IMR-90 (cell line): ENCODE results near the gene NDUFS5. TPM values are rescaled to one million over a fixed set of nuclear protein-coding genes. Genes with fewer than 3 reads are reported as not detected.

Experiments used
- ATAC-seq: fragments of 200-7000 bp; cut with Tn5 transposase; 2 replicates; pipeline ENCODE4 v1.9.1; 2020; ENCODE audit warnings: low read depth, mild to moderate bottlenecking, moderate library complexity
- BruUV-seq: library from RNA; stranded (reverse); fragments of 400-500 nt; replicated peaks from 2 replicates; lab custom pipeline; 2021; lab: Mats Ljungman, UMichigan
- CTCF ChIA-PET: fragments of 300-600 bp; formaldehyde crosslinking; extraction: SDS; loops from one replicate; lab custom pipeline; 2021; ENCODE audit warnings: antibody characterized with exemption; lab: Yijun Ruan, JAX
- POLR2A ChIA-PET: fragments of 300-600 bp; sonication (Branson Sonifier 250); formaldehyde crosslinking; loops from one replicate; lab custom pipeline; 2022; ENCODE audit warnings: antibody characterized with exemption; ENCODE audit not compliant: unreplicated experiment; lab: Charles Lee
- DNase-seq: peaks from one replicate; pipeline ENCODE4 v3.0.0; 2013
- H2AFZ ChIP-seq: replicated peaks from 2 replicates; pipeline ENCODE3; 2013; ENCODE audit warnings: low read length, mild to moderate bottlenecking; ENCODE audit not compliant: poor library complexity
- H2AK5ac ChIP-seq: 2 replicates; pipeline ENCODE4 v1.6.1; 2013; ENCODE audit warnings: low read depth, low read length, inconsistent platforms
- H2AK9ac ChIP-seq: replicated peaks from 2 replicates; pipeline ENCODE3; 2013; ENCODE audit warnings: mild to moderate bottlenecking, low read depth, low read length, moderate library complexity; ENCODE audit not compliant: poor library complexity
- H2BK120ac ChIP-seq: 2 replicates; pipeline ENCODE4 v1.6.1; 2013; ENCODE audit warnings: low read depth, low read length, inconsistent platforms
- H2BK15ac ChIP-seq: 3 replicates; pipeline ENCODE4 v1.6.1; 2013; ENCODE audit warnings: low read depth, low read length, inconsistent platforms
- H2BK20ac ChIP-seq: 2 replicates; pipeline ENCODE4 v1.6.1; 2013; ENCODE audit warnings: low read depth, mild to moderate bottlenecking, inconsistent platforms, low read length, moderate library complexity
- H2BK5ac ChIP-seq: 2 replicates; pipeline ENCODE4 v1.6.1; 2013; ENCODE audit warnings: mild to moderate bottlenecking, low read depth, low read length, inconsistent platforms; ENCODE audit not compliant: poor library complexity, severe bottlenecking
- H3K14ac ChIP-seq: replicated peaks from 2 replicates; pipeline ENCODE4 v1.6.1; 2013; ENCODE audit warnings: low read depth, low read length, inconsistent platforms
- H3K18ac ChIP-seq: 2 replicates; pipeline ENCODE4 v1.6.1; 2013; ENCODE audit warnings: low read depth, low read length, control low read depth
- H3K23ac ChIP-seq: 2 replicates; pipeline ENCODE4 v1.6.1; 2013; ENCODE audit warnings: low read depth, low read length, inconsistent platforms
- H3K27ac ChIP-seq: 2 replicates; pipeline ENCODE4 v1.5.1; 2013; ENCODE audit warnings: mild to moderate bottlenecking, control low read depth, low read length; ENCODE audit not compliant: insufficient read depth
- H3K27me3 ChIP-seq: 2 replicates; pipeline ENCODE4 v1.6.1; 2013; ENCODE audit warnings: low read length; ENCODE audit not compliant: control insufficient read depth, insufficient read depth
- H3K36me3 ChIP-seq: 2 replicates; pipeline ENCODE4 v1.6.1; 2013; ENCODE audit warnings: low read length, mixed read lengths; ENCODE audit not compliant: control insufficient read depth, insufficient read depth
- H3K4ac ChIP-seq: 2 replicates; pipeline ENCODE4 v1.6.1; 2013; ENCODE audit warnings: low read depth, low read length, inconsistent platforms
- H3K4me1 ChIP-seq: 2 replicates; pipeline ENCODE4 v1.6.1; 2013; ENCODE audit warnings: low read length, mixed read lengths; ENCODE audit not compliant: control insufficient read depth, insufficient read depth
- H3K4me2 ChIP-seq: 2 replicates; pipeline ENCODE4 v1.6.1; 2013; ENCODE audit warnings: low read depth, mild to moderate bottlenecking, control low read depth, low read length, moderate library complexity
- H3K4me3 ChIP-seq: 2 replicates; pipeline ENCODE4 v1.5.1; 2013; ENCODE audit warnings: low read depth, mild to moderate bottlenecking, control low read depth, low read length, moderate library complexity; ENCODE audit not compliant: insufficient read depth
- H3K56ac ChIP-seq: 2 replicates; pipeline ENCODE4 v1.6.1; 2013; ENCODE audit warnings: low read length, inconsistent platforms; ENCODE audit not compliant: insufficient read depth; ENCODE audit errors: extremely low read depth
- H3K79me1 ChIP-seq, 2 experiments: 2 replicates each; pipeline ENCODE4 v1.6.1; 2013; ENCODE audit warnings: low read length in 2 of 2, inconsistent platforms in 1 of 2, low read depth in 1 of 2
- H3K9ac ChIP-seq: 2 replicates; pipeline ENCODE4 v1.6.1; 2013; ENCODE audit warnings: low read depth, low read length, control low read depth
- H3K9me1 ChIP-seq: 2 replicates; pipeline ENCODE4 v1.6.1; 2013; ENCODE audit warnings: low read length, inconsistent platforms; ENCODE audit not compliant: insufficient read depth
- H3K9me3 ChIP-seq: 2 replicates; pipeline ENCODE4 v1.6.1; 2013; ENCODE audit warnings: low read length; ENCODE audit not compliant: control insufficient read depth, insufficient read depth
- H4K20me1 ChIP-seq: 2 replicates; pipeline ENCODE4 v1.6.1; 2013; ENCODE audit warnings: low read length, inconsistent platforms; ENCODE audit not compliant: insufficient read depth
- H4K5ac ChIP-seq: 2 replicates; pipeline ENCODE4 v1.6.1; 2013; ENCODE audit warnings: mild to moderate bottlenecking, low read depth, low read length, control low read depth
- H4K8ac ChIP-seq, 2 experiments: 2 replicates each; pipeline ENCODE4 v1.6.1; 2013; ENCODE audit warnings: low read depth in 2 of 2, low read length in 2 of 2, control low read depth in 1 of 2, inconsistent platforms in 1 of 2
- H4K91ac ChIP-seq: 2 replicates; pipeline ENCODE4 v1.6.1; 2013; ENCODE audit warnings: low read depth, low read length, inconsistent platforms; ENCODE audit not compliant: insufficient read depth
- BHLHE40 ChIP-seq: fragments of 150-350 bp; IDR thresholded peaks from 2 replicates; pipeline ENCODE4 v1.6.1; 2016; ENCODE audit warnings: mild to moderate bottlenecking, low read depth, low read length
- CEBPB ChIP-seq: IDR thresholded peaks from 2 replicates; pipeline ENCODE4 v1.6.1; 2012; ENCODE audit warnings: low read depth, low read length, improper control_type of control experiment
- CHD1 ChIP-seq: IDR thresholded peaks from 2 replicates; pipeline ENCODE4 v1.6.1; 2012; ENCODE audit warnings: low read depth, low read length, improper control_type of control experiment
- FOS ChIP-seq: fragments of 150-350 bp; IDR thresholded peaks from 2 replicates; pipeline ENCODE4 v1.6.1; 2016; ENCODE audit warnings: low read depth, low read length
- MAFK ChIP-seq: IDR thresholded peaks from 2 replicates; pipeline ENCODE4 v1.6.1; 2012; ENCODE audit warnings: low read depth, low read length, improper control_type of control experiment
- MAZ ChIP-seq: IDR thresholded peaks from 2 replicates; pipeline ENCODE4 v1.6.1; 2012; ENCODE audit warnings: low read depth, mild to moderate bottlenecking, low read length, improper control_type of control experiment, moderate library complexity, borderline replicate concordance
- MXI1 ChIP-seq: IDR thresholded peaks from 2 replicates; pipeline ENCODE4 v1.6.1; 2012; ENCODE audit warnings: low read depth, mild to moderate bottlenecking, low read length, moderate library complexity, borderline replicate concordance
- NFE2L2 ChIP-seq: fragments of 150-350 bp; IDR thresholded peaks from 2 replicates; pipeline ENCODE4 v1.6.1; 2016; ENCODE audit warnings: low read depth, mild to moderate bottlenecking, low read length
- POLR2A ChIP-seq: IDR thresholded peaks from 2 replicates; pipeline ENCODE4 v1.6.1; 2012; ENCODE audit warnings: mild to moderate bottlenecking, low read depth, low read length
- RAD21 ChIP-seq: IDR thresholded peaks from 2 replicates; pipeline ENCODE4 v1.6.1; 2012; ENCODE audit warnings: low read length, improper control_type of control experiment
- RCOR1 ChIP-seq: IDR thresholded peaks from 2 replicates; pipeline ENCODE4 v1.6.1; 2012; ENCODE audit warnings: mild to moderate bottlenecking, low read length, improper control_type of control experiment; ENCODE audit not compliant: insufficient replicate concordance
- RFX5 ChIP-seq: IDR thresholded peaks from 2 replicates; pipeline ENCODE4 v1.8.0; 2012; ENCODE audit warnings: low read depth, mild to moderate bottlenecking, low read length, moderate library complexity
- SMC3 ChIP-seq: fragments of 150-350 bp; IDR thresholded peaks from 2 replicates; pipeline ENCODE4 v1.6.1; 2016; ENCODE audit warnings: low read depth, mild to moderate bottlenecking, antibody characterized with exemption, low read length, moderate library complexity
- USF2 ChIP-seq: fragments of 150-350 bp; IDR thresholded peaks from 2 replicates; pipeline ENCODE4 v1.6.1; 2017; ENCODE audit warnings: mild to moderate bottlenecking, antibody characterized with exemption, low read length, low read depth
- WGBS, 2 experiments: methylation state at CpG; one replicate each; pipeline versions ENCODE4 v1.1.5 to v1.1.7; 2013; ENCODE audit warnings: missing lambda C conversion rate in 2 of 2; ENCODE audit not compliant: insufficient read length in 1 of 2; ENCODE audit errors: extremely low coverage in 2 of 2; 5-methylcytosine and 5-hydroxymethylcytosine counted together
- dilution Hi-C: fragments of 300-500 bp; cut with HindIII; formaldehyde crosslinking; loops from one replicate; pipeline ENCODE4 v1.14.3; 2018; ENCODE audit warnings: low sequenced_read_pairs; ENCODE audit not compliant: unreplicated experiment
- in situ Hi-C: fragments of 300-500 bp; cut with MboI; formaldehyde crosslinking; loops from 3 replicates; pipeline ENCODE4 v1.14.3; 2019; ENCODE audit warnings: low sequenced_read_pairs, inconsistent platforms, mixed read lengths
- intact Hi-C: fragments of 100-400 bp; cut with micrococcal nuclease; formaldehyde crosslinking; loops from 2 replicates; pipeline ENCODE4 v1.10.0; 2022
- polyA plus RNA-seq, 3 experiments: library from polyadenylated mRNA; depleted of rRNA; stranded (reverse); fragments of >200 nt; gene quantifications; 2 replicates each; pipeline ENCODE4 v1.2.3, GENCODE V29; 2012; ENCODE audit warnings: low replicate concordance in 1 of 3
- total RNA-seq: library from RNA; depleted of rRNA; stranded (reverse); fragments of >200 nt; gene quantifications from 2 replicates; pipeline ENCODE4 v1.2.3, GENCODE V29; 2012
- TF ChIP-seq, protein P1 (sequence below): conservative IDR thresholded peaks from 2 replicates; pipeline ENCODE4 v1.5.1; 2012; ENCODE audit warnings: mild to moderate bottlenecking, low read depth, low read length, improper control_type of control experiment
- TF ChIP-seq, protein P2 (sequence below): fragments of 150-350 bp; IDR thresholded peaks from 2 replicates; pipeline ENCODE4 v1.6.1; 2016; ENCODE audit warnings: low read depth, mild to moderate bottlenecking, low read length, moderate library complexity, borderline replicate concordance

Gene NDUFS5
- total and polyA plus RNA-seq, 2 of the 4 experiments (the other 2 are of a cell fraction): 645 to 1,092 TPM

DNA sequence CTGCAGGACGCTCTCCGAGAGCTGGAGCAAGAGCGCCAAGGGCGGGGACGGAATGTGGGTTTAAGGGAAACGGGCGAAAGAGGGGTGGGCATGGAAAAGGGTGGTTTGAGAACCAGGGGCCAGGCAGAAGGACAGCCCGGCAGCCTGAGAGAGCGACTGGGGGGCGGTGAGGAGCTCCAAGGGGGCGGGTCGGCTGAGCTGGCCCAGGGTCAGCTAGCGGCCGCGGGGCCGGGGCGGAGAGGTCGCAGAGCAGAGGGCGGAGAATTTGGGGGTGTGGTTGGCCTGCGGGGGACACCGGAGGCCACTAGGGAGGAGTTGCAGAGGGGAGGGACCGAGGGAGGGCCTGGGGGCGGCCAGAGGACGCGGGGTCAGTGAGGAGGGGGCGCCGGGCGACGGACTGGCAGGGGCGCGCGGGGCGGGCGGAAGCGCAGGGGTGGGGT is 54.7 kb downstream of the NDUFS5 start:
- Histone ChIP-seq H3K4ac (no peak overlapping the region), H3K4me1 (peaks cover 3% of the 10 kb centered on the region; the same call in 1 of the 2 replicates), H2AK5ac (no peak overlapping the region), H3K27ac (no peak overlapping the region), H4K5ac (no peak overlapping the region), H2AK9ac (no peak overlapping the region), H3K9me1 (no peaks in the 10 kb centered on the region; the same call in 1 of the 2 replicates), H3K9me3 (no peaks in the 10 kb centered on the region), H3K4me3 (peak overlapping the region; percentile 22; the same call in 1 of the 2 replicates), H3K79me1 (no peaks in the 10 kb centered on the region), H3K4me2 (peak overlapping the region; percentile 42; the same call in 1 of the 2 replicates), H2BK15ac (no peak overlapping the region), H2BK20ac (no peak overlapping the region), H3K18ac (no peak overlapping the region), H3K23ac (no peak overlapping the region), H2BK120ac (no peak overlapping the region), H3K14ac (no peak overlapping the region), H3K27me3 (peaks cover 36% of the 10 kb centered on the region), H4K20me1 (no peaks in the 10 kb centered on the region), H3K36me3 (no peaks in the 10 kb centered on the region), H4K8ac (no peak overlapping the region), H2BK5ac (no peak overlapping the region), H3K56ac (no peak overlapping the region), H3K9ac (no peak overlapping the region), H2AFZ (peak overlapping the region; percentile 64), H4K91ac (no peak overlapping the region)
- intact Hi-C loops: no loop called here
- ChIA-PET CTCF (interaction anchor here (0.6 kb wide), 1 partner anchor 501 kb away, joined by 4 read pairs; no protein-coding TSS in a partner anchor), POLR2A (no interaction called here)
- dilution Hi-C loops: no loop called here
- BruUV-seq: no TSS peak
- TF ChIP-seq RCOR1 (no peak), SMC3 (no peak), CEBPB (no peak), MXI1 (no peak), FOS (no peak), CHD1 (no peak), RAD21 (no peak), MAZ (no peak), NFE2L2 (no peak), MAFK (no peak), USF2 (no peak), RFX5 (no peak), POLR2A (no peak), BHLHE40 (no peak)
- TF ChIP-seq, protein P1, sequence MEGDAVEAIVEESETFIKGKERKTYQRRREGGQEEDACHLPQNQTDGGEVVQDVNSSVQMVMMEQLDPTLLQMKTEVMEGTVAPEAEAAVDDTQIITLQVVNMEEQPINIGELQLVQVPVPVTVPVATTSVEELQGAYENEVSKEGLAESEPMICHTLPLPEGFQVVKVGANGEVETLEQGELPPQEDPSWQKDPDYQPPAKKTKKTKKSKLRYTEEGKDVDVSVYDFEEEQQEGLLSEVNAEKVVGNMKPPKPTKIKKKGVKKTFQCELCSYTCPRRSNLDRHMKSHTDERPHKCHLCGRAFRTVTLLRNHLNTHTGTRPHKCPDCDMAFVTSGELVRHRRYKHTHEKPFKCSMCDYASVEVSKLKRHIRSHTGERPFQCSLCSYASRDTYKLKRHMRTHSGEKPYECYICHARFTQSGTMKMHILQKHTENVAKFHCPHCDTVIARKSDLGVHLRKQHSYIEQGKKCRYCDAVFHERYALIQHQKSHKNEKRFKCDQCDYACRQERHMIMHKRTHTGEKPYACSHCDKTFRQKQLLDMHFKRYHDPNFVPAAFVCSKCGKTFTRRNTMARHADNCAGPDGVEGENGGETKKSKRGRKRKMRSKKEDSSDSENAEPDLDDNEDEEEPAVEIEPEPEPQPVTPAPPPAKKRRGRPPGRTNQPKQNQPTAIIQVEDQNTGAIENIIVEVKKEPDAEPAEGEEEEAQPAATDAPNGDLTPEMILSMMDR: no peak
- TF ChIP-seq, protein P2, sequence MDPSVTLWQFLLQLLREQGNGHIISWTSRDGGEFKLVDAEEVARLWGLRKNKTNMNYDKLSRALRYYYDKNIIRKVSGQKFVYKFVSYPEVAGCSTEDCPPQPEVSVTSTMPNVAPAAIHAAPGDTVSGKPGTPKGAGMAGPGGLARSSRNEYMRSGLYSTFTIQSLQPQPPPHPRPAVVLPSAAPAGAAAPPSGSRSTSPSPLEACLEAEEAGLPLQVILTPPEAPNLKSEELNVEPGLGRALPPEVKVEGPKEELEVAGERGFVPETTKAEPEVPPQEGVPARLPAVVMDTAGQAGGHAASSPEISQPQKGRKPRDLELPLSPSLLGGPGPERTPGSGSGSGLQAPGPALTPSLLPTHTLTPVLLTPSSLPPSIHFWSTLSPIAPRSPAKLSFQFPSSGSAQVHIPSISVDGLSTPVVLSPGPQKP: no peak
- WGBS, 2 experiments: 45% methylated on average over 8 of the region's 35 CpGs; no CpG with 5 or more reads in 1 of the 2 experiments
- in situ Hi-C loops: no loop called here
- ATAC-seq (peak; percentile 15), DNase-seq (no peak)
